ENCODE results near the gene TSACC.

The TSACC gene

DNA sequence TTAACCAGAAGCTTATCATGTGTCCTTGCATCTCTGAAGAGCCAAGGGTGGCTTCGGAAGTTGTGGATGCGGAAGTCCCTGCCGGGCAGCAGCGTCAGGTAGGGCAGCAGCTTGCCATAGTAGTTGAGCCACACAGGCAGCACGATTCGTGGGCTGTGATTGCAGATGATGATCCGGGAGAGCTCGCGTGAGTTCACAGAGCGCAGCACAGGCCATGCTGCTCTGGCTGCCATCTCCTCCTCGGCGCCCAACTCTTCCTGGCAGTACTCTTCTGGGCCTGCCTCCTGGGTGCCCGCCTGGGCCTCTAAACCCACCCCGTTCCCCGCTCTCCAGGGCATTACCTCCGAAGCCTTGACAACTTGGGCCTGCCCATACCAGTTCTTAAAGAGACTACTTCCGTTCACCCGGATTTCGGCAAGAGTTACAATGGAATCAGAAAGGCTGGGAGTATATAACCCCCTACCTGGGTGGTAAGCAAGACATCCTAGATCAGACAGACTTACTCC lies 39.4 kb upstream of the TSACC start, which contains the start of gene VHLL:
VHLL (minus strand) TSS at position 456 of the 506 bp plus-strand sequence; CDS start at position 338, 118 bp downstream.
- Histone ChIP-seq H3K79me2 (ENCODE audit: control insufficient read depth, low read length) (no peaks in the 10 kb centered on the region), H3K4me2 (ENCODE audit: low read length) (no peak within 1 kb of the TSS), H3K9me3 (ENCODE audit: control insufficient read depth, insufficient read depth, low read length) (no peaks in the 10 kb centered on the region), H3K9me2 (replicated peaks; ENCODE audit: control insufficient read depth, low read length) (no peaks in the 10 kb centered on the region), H3K27ac (ENCODE audit: low read depth, low read length) (no peak within 1 kb of the TSS), H3F3A (ENCODE audit: control insufficient read depth, insufficient read depth) (peaks cover 18% of the 10 kb centered on the region), H3K27me3 (ENCODE audit: control insufficient read depth, low read length) (no peaks in the 10 kb centered on the region), H4K20me1 (ENCODE audit: control insufficient read depth, insufficient read depth, low read depth, low read length) (no peaks in the 10 kb centered on the region), H3K4me1 (ENCODE audit: control insufficient read depth, low read length) (no peaks in the 10 kb centered on the region; the same call in 1 of the 2 replicates), H3K4me3 (ENCODE audit: low read length) (no peak within 1 kb of the TSS), H3K36me3 (ENCODE audit: control insufficient read depth, low read length) (no peaks in the 10 kb centered on the region)
- no peak for TF ChIP-seq EZH2phosphoT487 (IDR thresholded peaks at IDR 0.05; ENCODE audit: borderline replicate concordance, low read length)
- TF ChIP-seq, protein P1, sequence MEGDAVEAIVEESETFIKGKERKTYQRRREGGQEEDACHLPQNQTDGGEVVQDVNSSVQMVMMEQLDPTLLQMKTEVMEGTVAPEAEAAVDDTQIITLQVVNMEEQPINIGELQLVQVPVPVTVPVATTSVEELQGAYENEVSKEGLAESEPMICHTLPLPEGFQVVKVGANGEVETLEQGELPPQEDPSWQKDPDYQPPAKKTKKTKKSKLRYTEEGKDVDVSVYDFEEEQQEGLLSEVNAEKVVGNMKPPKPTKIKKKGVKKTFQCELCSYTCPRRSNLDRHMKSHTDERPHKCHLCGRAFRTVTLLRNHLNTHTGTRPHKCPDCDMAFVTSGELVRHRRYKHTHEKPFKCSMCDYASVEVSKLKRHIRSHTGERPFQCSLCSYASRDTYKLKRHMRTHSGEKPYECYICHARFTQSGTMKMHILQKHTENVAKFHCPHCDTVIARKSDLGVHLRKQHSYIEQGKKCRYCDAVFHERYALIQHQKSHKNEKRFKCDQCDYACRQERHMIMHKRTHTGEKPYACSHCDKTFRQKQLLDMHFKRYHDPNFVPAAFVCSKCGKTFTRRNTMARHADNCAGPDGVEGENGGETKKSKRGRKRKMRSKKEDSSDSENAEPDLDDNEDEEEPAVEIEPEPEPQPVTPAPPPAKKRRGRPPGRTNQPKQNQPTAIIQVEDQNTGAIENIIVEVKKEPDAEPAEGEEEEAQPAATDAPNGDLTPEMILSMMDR (IDR thresholded peaks at IDR 0.05; ENCODE audit: low read depth, low read length, poor library complexity, severe bottlenecking) = no peak

DNA sequence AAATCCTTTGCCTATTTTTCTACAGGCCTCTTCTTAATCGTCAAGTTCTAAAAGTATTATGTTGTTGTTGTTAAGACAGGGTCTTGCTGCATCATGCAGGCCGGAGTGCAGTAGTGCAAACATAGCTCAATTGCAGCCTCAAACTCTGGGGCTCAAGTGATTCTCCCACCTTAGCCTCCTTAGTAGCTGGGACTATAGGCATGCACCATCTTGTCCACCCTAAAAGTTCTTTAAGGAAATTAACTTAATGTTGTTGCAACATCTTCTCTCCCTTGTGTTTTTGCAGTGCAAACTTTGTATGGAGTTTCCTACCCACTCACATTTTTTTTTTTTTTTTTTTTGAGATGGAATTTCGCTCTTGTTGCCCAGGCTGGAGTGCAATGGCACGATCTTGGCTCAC lies 35.1 kb upstream of the TSACC start:
- H4K20me1 ChIP-seq (ENCODE audit: control insufficient read depth, insufficient read depth, low read depth, low read length) = no peaks in the 10 kb centered on the region
- H3K36me3 ChIP-seq (ENCODE audit: control insufficient read depth, low read length) = peaks cover 19% of the 10 kb centered on the region
- no peak overlapping the region for H3K27ac ChIP-seq (ENCODE audit: low read depth, low read length)
- TF ChIP-seq EZH2phosphoT487 (IDR thresholded peaks at IDR 0.05; ENCODE audit: borderline replicate concordance, low read length) = no peak
- TF ChIP-seq, protein P1 (IDR thresholded peaks at IDR 0.05; ENCODE audit: low read depth, low read length, poor library complexity, severe bottlenecking) = no peak
- no peaks in the 10 kb centered on the region for H3K9me2 ChIP-seq (replicated peaks; ENCODE audit: control insufficient read depth, low read length)
- no peaks in the 10 kb centered on the region for H3K4me1 ChIP-seq (ENCODE audit: control insufficient read depth, low read length)
- no peaks in the 10 kb centered on the region for H3K9me3 ChIP-seq (ENCODE audit: control insufficient read depth, insufficient read depth, low read length)
- no peak overlapping the region for H3K4me2 ChIP-seq (ENCODE audit: low read length)
- peaks cover 37% of the 10 kb centered on the region for H3F3A ChIP-seq (ENCODE audit: control insufficient read depth, insufficient read depth)
- H3K4me3 ChIP-seq (ENCODE audit: low read length) = no peak overlapping the region
- no peaks in the 10 kb centered on the region for H3K79me2 ChIP-seq (ENCODE audit: control insufficient read depth, low read length)
- no peaks in the 10 kb centered on the region for H3K27me3 ChIP-seq (ENCODE audit: control insufficient read depth, low read length)

DNA sequence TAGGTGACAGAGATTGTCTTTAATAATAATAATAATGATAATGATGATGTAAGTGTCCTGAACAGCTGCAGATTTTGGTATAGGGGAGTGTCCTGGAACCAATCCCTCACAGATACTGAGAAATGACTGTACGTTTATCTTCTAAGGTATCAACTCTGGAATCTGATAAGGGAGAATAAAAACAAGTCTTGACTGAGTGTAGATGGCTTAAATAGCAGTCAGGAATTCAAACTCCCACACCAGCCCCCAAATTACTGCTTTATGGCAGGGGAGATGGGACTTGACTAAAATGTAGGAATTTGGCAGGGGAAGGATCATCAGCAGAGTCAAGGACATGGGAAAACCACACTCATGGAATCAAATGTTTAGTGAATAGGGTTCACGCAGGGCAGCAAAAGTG lies 33.1 kb upstream of the TSACC start:
- Histone ChIP-seq H3K9me2 (replicated peaks; ENCODE audit: control insufficient read depth, low read length) (no peaks in the 10 kb centered on the region), H3K4me1 (ENCODE audit: control insufficient read depth, low read length) (no peaks in the 10 kb centered on the region), H3K36me3 (ENCODE audit: control insufficient read depth, low read length) (peaks cover 39% of the 10 kb centered on the region), H3K9me3 (ENCODE audit: control insufficient read depth, insufficient read depth, low read length) (no peaks in the 10 kb centered on the region), H4K20me1 (ENCODE audit: control insufficient read depth, insufficient read depth, low read depth, low read length) (no peaks in the 10 kb centered on the region), H3K27ac (ENCODE audit: low read depth, low read length) (no peak overlapping the region), H3K27me3 (ENCODE audit: control insufficient read depth, low read length) (no peaks in the 10 kb centered on the region), H3K4me2 (ENCODE audit: low read length) (no peak overlapping the region), H3K4me3 (ENCODE audit: low read length) (no peak overlapping the region), H3F3A (ENCODE audit: control insufficient read depth, insufficient read depth) (peaks cover 42% of the 10 kb centered on the region), H3K79me2 (ENCODE audit: control insufficient read depth, low read length) (no peaks in the 10 kb centered on the region)
- TF ChIP-seq, protein P1 (IDR thresholded peaks at IDR 0.05; ENCODE audit: low read depth, low read length, poor library complexity, severe bottlenecking) = no peak
- no peak for TF ChIP-seq EZH2phosphoT487 (IDR thresholded peaks at IDR 0.05; ENCODE audit: borderline replicate concordance, low read length)
